ENCODE data around the gene DTNBP1.
A peak's percentile ranks its signal among the peaks of the same experiment; 100 is the strongest.

Gene DTNBP1

GRCh38 chr6:15594512-15595259 is 68.1 kb downstream of the DTNBP1 start:
- H3K4me1 Mint-ChIP-seq, result peaks cover 38% of the 10 kb centered on the region
- no peaks in the 10 kb centered on the region for H3K36me3 Mint-ChIP-seq
- H3K27ac Mint-ChIP-seq, result no peak overlapping the region
- H3K4me3 Mint-ChIP-seq, result no peak overlapping the region
- DNase-seq (ENCODE audit: low spot score in 2 of 2) (no peak), ATAC-seq (no peak)
- H3K9me3 Mint-ChIP-seq, result no peaks in the 10 kb centered on the region

GRCh38 chr6:15593798-15594197 is 69.0 kb downstream of the DTNBP1 start:
- Mint-ChIP-seq H3K4me3 (no peak overlapping the region), H3K4me1 (peaks cover 47% of the 10 kb centered on the region), H3K36me3 (no peaks in the 10 kb centered on the region), H3K9me3 (no peaks in the 10 kb centered on the region), H3K27ac (no peak overlapping the region)
- no peak for ATAC-seq
- DNase-seq (ENCODE audit: low spot score in 2 of 2), result no peak

- Mint-ChIP-seq H3K9me3 (no peaks in the 10 kb centered on the region), H3K4me1 (peaks cover 47% of the 10 kb centered on the region), H3K27ac (no peak overlapping the region), H3K4me3 (no peak overlapping the region), H3K36me3 (peaks cover 4% of the 10 kb centered on the region)
- ATAC-seq, result no peak
- DNase-seq (ENCODE audit: low spot score in 2 of 2), result no peak
Observed at GRCh38 chr6:15592610-15593009, 70.2 kb downstream of the DTNBP1 start.

- H3K36me3 Mint-ChIP-seq, result peaks cover 4% of the 10 kb centered on the region
- peaks cover 36% of the 10 kb centered on the region for H3K4me1 Mint-ChIP-seq
- ATAC-seq (peak; percentile 99), DNase-seq (ENCODE audit: low spot score in 2 of 2) (no peak)
- H3K9me3 Mint-ChIP-seq, result no peaks in the 10 kb centered on the region
- H3K27ac Mint-ChIP-seq, result no peak overlapping the region
- no peak overlapping the region for H3K4me3 Mint-ChIP-seq
Observed at GRCh38 chr6:15588971-15589634, 73.7 kb downstream of the DTNBP1 start.

- peak overlapping the region; percentile 3 for H3K27ac Mint-ChIP-seq
- no peak for DNase-seq (ENCODE audit: low spot score in 2 of 2)
- peaks cover 4% of the 10 kb centered on the region for H3K36me3 Mint-ChIP-seq
- no peaks in the 10 kb centered on the region for H3K9me3 Mint-ChIP-seq
- no peak overlapping the region for H3K4me3 Mint-ChIP-seq
- peaks cover 28% of the 10 kb centered on the region for H3K4me1 Mint-ChIP-seq
- ATAC-seq, result peak; percentile 68
Observed at GRCh38 chr6:15586503-15586902, 76.3 kb downstream of the DTNBP1 start.

- H3K4me3 Mint-ChIP-seq, result no peak overlapping the region
- H3K36me3 Mint-ChIP-seq, result peaks cover 4% of the 10 kb centered on the region
- no peak for DNase-seq (ENCODE audit: low spot score in 2 of 2)
- H3K9me3 Mint-ChIP-seq, result no peaks in the 10 kb centered on the region
- H3K27ac Mint-ChIP-seq, result no peak overlapping the region
- H3K4me1 Mint-ChIP-seq, result peaks cover 28% of the 10 kb centered on the region
- no peak for ATAC-seq
Observed at GRCh38 chr6:15585760-15586214, 77.0 kb downstream of the DTNBP1 start.

GRCh38 chr6:15582499-15582898 is 80.3 kb downstream of the DTNBP1 start:
- no peak overlapping the region for H3K4me3 Mint-ChIP-seq
- peaks cover 18% of the 10 kb centered on the region for H3K4me1 Mint-ChIP-seq
- ATAC-seq, result no peak
- H3K9me3 Mint-ChIP-seq, result no peaks in the 10 kb centered on the region
- DNase-seq (ENCODE audit: low spot score in 2 of 2), result no peak
- no peak overlapping the region for H3K27ac Mint-ChIP-seq
- H3K36me3 Mint-ChIP-seq, result no peaks in the 10 kb centered on the region

- Mint-ChIP-seq H3K36me3 (no peaks in the 10 kb centered on the region), H3K27ac (no peak overlapping the region), H3K9me3 (no peaks in the 10 kb centered on the region), H3K4me1 (peaks cover 23% of the 10 kb centered on the region), H3K4me3 (no peak overlapping the region)
- DNase-seq (ENCODE audit: low spot score in 2 of 2) (no peak), ATAC-seq (no peak)
Observed at GRCh38 chr6:15581751-15582150, 81.1 kb downstream of the DTNBP1 start.

- no peaks in the 10 kb centered on the region for H3K36me3 Mint-ChIP-seq
- H3K4me3 Mint-ChIP-seq, result no peak overlapping the region
- no peaks in the 10 kb centered on the region for H3K9me3 Mint-ChIP-seq
- ATAC-seq, result no peak
- peaks cover 25% of the 10 kb centered on the region for H3K4me1 Mint-ChIP-seq
- DNase-seq (ENCODE audit: low spot score in 2 of 2), result no peak
- H3K27ac Mint-ChIP-seq, result no peak overlapping the region
Observed at GRCh38 chr6:15580326-15580725, 82.5 kb downstream of the DTNBP1 start.

GRCh38 chr6:15578716-15579391 is 84.0 kb downstream of the DTNBP1 start:
- no peak overlapping the region for H3K27ac Mint-ChIP-seq
- H3K9me3 Mint-ChIP-seq, result no peaks in the 10 kb centered on the region
- DNase-seq (ENCODE audit: low spot score in 2 of 2) (no peak), ATAC-seq (no peak)
- H3K36me3 Mint-ChIP-seq, result no peaks in the 10 kb centered on the region
- no peak overlapping the region for H3K4me3 Mint-ChIP-seq
- H3K4me1 Mint-ChIP-seq, result peaks cover 26% of the 10 kb centered on the region

- ATAC-seq (no peak), DNase-seq (ENCODE audit: low spot score in 2 of 2) (no peak)
- Mint-ChIP-seq H3K36me3 (no peaks in the 10 kb centered on the region), H3K27ac (no peak overlapping the region), H3K4me1 (peaks cover 26% of the 10 kb centered on the region), H3K4me3 (no peak overlapping the region), H3K9me3 (no peaks in the 10 kb centered on the region)
Observed at GRCh38 chr6:15577550-15578171, 85.2 kb downstream of the DTNBP1 start.

GRCh38 chr6:15577106-15577505 is 85.7 kb downstream of the DTNBP1 start:
- no peak overlapping the region for H3K4me3 Mint-ChIP-seq
- ATAC-seq, result no peak
- peaks cover 26% of the 10 kb centered on the region for H3K4me1 Mint-ChIP-seq
- no peak for DNase-seq (ENCODE audit: low spot score in 2 of 2)
- H3K36me3 Mint-ChIP-seq, result no peaks in the 10 kb centered on the region
- H3K9me3 Mint-ChIP-seq, result no peaks in the 10 kb centered on the region
- H3K27ac Mint-ChIP-seq, result no peak overlapping the region

- Mint-ChIP-seq H3K9me3 (no peaks in the 10 kb centered on the region), H3K27ac (no peak overlapping the region), H3K36me3 (no peaks in the 10 kb centered on the region), H3K4me3 (no peak overlapping the region), H3K4me1 (peaks cover 26% of the 10 kb centered on the region)
- ATAC-seq, result no peak
- no peak for DNase-seq (ENCODE audit: low spot score in 2 of 2)
Observed at GRCh38 chr6:15575357-15576033, 87.3 kb downstream of the DTNBP1 start.

- DNase-seq (ENCODE audit: low spot score in 2 of 2), result no peak
- ATAC-seq, result no peak
- Mint-ChIP-seq H3K4me3 (no peak overlapping the region), H3K27ac (no peak overlapping the region), H3K4me1 (peaks cover 32% of the 10 kb centered on the region), H3K9me3 (no peaks in the 10 kb centered on the region), H3K36me3 (no peaks in the 10 kb centered on the region)
Observed at GRCh38 chr6:15574486-15574885, 88.3 kb downstream of the DTNBP1 start.

- DNase-seq (ENCODE audit: low spot score in 2 of 2), result no peak
- no peak for ATAC-seq
- H3K36me3 Mint-ChIP-seq, result no peaks in the 10 kb centered on the region
- H3K9me3 Mint-ChIP-seq, result no peaks in the 10 kb centered on the region
- H3K4me3 Mint-ChIP-seq, result no peak overlapping the region
- peaks cover 36% of the 10 kb centered on the region for H3K4me1 Mint-ChIP-seq
- H3K27ac Mint-ChIP-seq, result no peak overlapping the region
Observed at GRCh38 chr6:15574023-15574422, 88.8 kb downstream of the DTNBP1 start.
